Neural cell (in vitro differentiated cells): ENCODE results near the gene GMEB2. TPM values are rescaled to one million over a fixed set of nuclear protein-coding genes. Genes with fewer than 3 reads are reported as not detected.

Source experiments
- H2AFZ ChIP-seq: fragments of 200-600, 300-800 bp; sonication (generic), shearing (Covaris generic); 2 replicates; pipeline ENCODE4 v1.6.0; 2014; ENCODE audit warnings: low read depth, mild to moderate bottlenecking, antibody characterized with exemption, low read length, moderate library complexity
- H3F3A ChIP-seq: fragments of 200-600 bp; shearing (Covaris generic); 2 replicates; pipeline ENCODE4 v1.6.1; 2016; ENCODE audit warnings: mild to moderate bottlenecking, moderate library complexity, mixed read lengths, antibody characterized with exemption, low read length; ENCODE audit not compliant: insufficient read depth, poor library complexity, severe bottlenecking
- H3K27ac ChIP-seq: fragments of 200-600, 300-800 bp; sonication (generic), shearing (Covaris generic); 2 replicates; pipeline ENCODE4 v1.5.1; 2014; ENCODE audit warnings: mild to moderate bottlenecking, low read length, moderate library complexity
- H3K27me3 ChIP-seq: fragments of 300-800, 200-600 bp; sonication (generic), shearing (Covaris generic); 2 replicates; pipeline ENCODE4 v1.6.0; 2014; ENCODE audit warnings: mild to moderate bottlenecking, low read depth, low read length, moderate library complexity; ENCODE audit not compliant: insufficient read depth
- H3K36me3 ChIP-seq: fragments of 300-800, 200-600 bp; sonication (generic), shearing (Covaris generic); 2 replicates; pipeline ENCODE4 v1.5.1; 2014; ENCODE audit warnings: mild to moderate bottlenecking, antibody characterized with exemption, low read length, moderate library complexity; ENCODE audit not compliant: insufficient read depth
- H3K4me2 ChIP-seq: fragments of 300-800, 200-600 bp; sonication (generic), shearing (Covaris generic); 2 replicates; pipeline ENCODE4 v1.6.0; 2014; ENCODE audit warnings: mild to moderate bottlenecking, low read length
- H3K4me3 ChIP-seq: fragments of 300-800, 200-600 bp; sonication (generic), shearing (Covaris generic); 2 replicates; pipeline ENCODE4 v1.5.1; 2014; ENCODE audit warnings: mild to moderate bottlenecking, low read length, moderate library complexity
- H3K79me2 ChIP-seq: fragments of 200-600 bp; shearing (Covaris generic); replicated peaks from 2 replicates; pipeline ENCODE4 v1.6.0; 2014; ENCODE audit warnings: mild to moderate bottlenecking, low read length, moderate library complexity; ENCODE audit not compliant: insufficient read depth
- H3K9ac ChIP-seq: fragments of 300-800, 200-600 bp; sonication (generic), shearing (Covaris generic); 2 replicates; pipeline ENCODE4 v1.6.1; 2016; ENCODE audit warnings: mild to moderate bottlenecking, low read length, mixed read lengths
- H3K9me2 ChIP-seq: fragments of 200-600 bp; shearing (Covaris generic); 2 replicates; pipeline ENCODE4 v1.6.1; 2016; ENCODE audit warnings: mild to moderate bottlenecking, low read length, mixed read lengths; ENCODE audit not compliant: insufficient read depth
- H3K9me3 ChIP-seq: fragments of 200-600, 300-800 bp; sonication (generic), shearing (Covaris generic); 2 replicates; pipeline ENCODE4 v1.6.1; 2016; ENCODE audit warnings: mild to moderate bottlenecking, mixed run types, low read length, moderate library complexity, mixed read lengths
- H4K20me1 ChIP-seq: fragments of 200-600 bp; shearing (Covaris generic); 2 replicates; pipeline ENCODE4 v1.6.1; 2016; ENCODE audit warnings: mild to moderate bottlenecking, mixed run types; ENCODE audit not compliant: insufficient read depth
- EP300 ChIP-seq: fragments of 450-650 bp; conservative IDR thresholded peaks from 2 replicates; pipeline ENCODE4 v1.6.1; 2014; ENCODE audit warnings: antibody characterized with exemption, mild to moderate bottlenecking, moderate library complexity; ENCODE audit not compliant: poor library complexity, severe bottlenecking
- EZH2 ChIP-seq: fragments of 200-600, 300-800 bp; shearing (Covaris generic), sonication (generic); IDR thresholded peaks from 2 replicates; pipeline ENCODE4 v1.6.1; 2014; ENCODE audit warnings: antibody characterized with exemption, low read length, borderline replicate concordance, mild to moderate bottlenecking; ENCODE audit not compliant: insufficient read depth, poor library complexity, severe bottlenecking
- MXI1 ChIP-seq: fragments of 450-650 bp; conservative IDR thresholded peaks from 2 replicates; pipeline ENCODE4 v1.6.1; 2014; ENCODE audit warnings: antibody characterized with exemption, mild to moderate bottlenecking; ENCODE audit not compliant: poor library complexity, severe bottlenecking
- POLR2AphosphoS5 ChIP-seq: IDR thresholded peaks from 2 replicates; pipeline ENCODE4 v1.6.1; 2012
- RAD21 ChIP-seq: fragments of 450-650 bp; conservative IDR thresholded peaks from 2 replicates; pipeline ENCODE4 v1.6.1; 2014; ENCODE audit warnings: antibody characterized with exemption, mild to moderate bottlenecking, moderate library complexity
- SMC3 ChIP-seq: fragments of 450-650 bp; conservative IDR thresholded peaks from 2 replicates; pipeline ENCODE4 v1.6.1; 2014; ENCODE audit warnings: antibody characterized with exemption, mild to moderate bottlenecking, moderate library complexity; ENCODE audit not compliant: poor library complexity
- TAF1 ChIP-seq: IDR thresholded peaks from 2 replicates; pipeline ENCODE4 v1.6.1; 2012; ENCODE audit warnings: low read depth
- polyA plus RNA-seq: library from polyadenylated mRNA; depleted of rRNA; stranded (reverse); fragments of >200 nt; gene quantifications from 2 replicates; pipeline ENCODE4 v1.2.3, GENCODE V29; 2014
- TF ChIP-seq, protein P1 (sequence below): IDR thresholded peaks from 2 replicates; pipeline ENCODE4 v1.6.1; 2012; ENCODE audit warnings: borderline replicate concordance
- TF ChIP-seq, protein P2 (sequence below): fragments of 450-650 bp; IDR thresholded peaks from 2 replicates; pipeline ENCODE4 v1.5.1; 2014; ENCODE audit warnings: antibody characterized with exemption, mild to moderate bottlenecking, moderate library complexity; ENCODE audit not compliant: poor library complexity, severe bottlenecking

Gene GMEB2
- polyA plus RNA-seq, 1 donor from 2014 or later: 13.7 TPM

DNA sequence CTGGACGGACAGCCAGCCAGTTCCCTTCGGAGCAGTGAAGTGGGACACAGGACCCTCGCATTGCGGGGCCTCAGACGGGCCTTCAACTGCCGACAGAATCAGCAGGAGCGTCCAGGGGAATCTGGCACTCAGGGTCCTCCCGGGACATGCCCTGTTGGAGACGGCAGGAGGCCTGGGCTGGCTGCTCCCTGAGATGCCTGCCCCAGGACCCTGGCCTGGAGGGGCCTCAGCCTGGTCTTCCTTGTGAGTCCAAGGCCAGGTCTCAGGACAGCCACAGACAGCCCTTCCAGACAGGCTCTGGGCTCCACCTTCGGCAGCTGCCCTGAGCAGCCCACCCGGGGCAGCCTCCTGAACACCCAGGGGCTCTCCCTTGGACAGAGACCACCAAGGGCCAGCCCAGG, 38.3 kb downstream of the GMEB2 start:
- Histone ChIP-seq H3K4me3 (no peak overlapping the region), H3K9me2 (no peaks in the 10 kb centered on the region), H3K27me3 (no peaks in the 10 kb centered on the region), H3K27ac (no peak overlapping the region), H2AFZ (no peak overlapping the region), H3K4me2 (no peak overlapping the region), H3F3A (no peaks in the 10 kb centered on the region), H3K9ac (no peak overlapping the region), H3K79me2 (no peaks in the 10 kb centered on the region), H4K20me1 (no peaks in the 10 kb centered on the region), H3K9me3 (no peaks in the 10 kb centered on the region), H3K36me3 (no peaks in the 10 kb centered on the region)
- TF ChIP-seq SMC3: no peak
- TF ChIP-seq, protein P1, sequence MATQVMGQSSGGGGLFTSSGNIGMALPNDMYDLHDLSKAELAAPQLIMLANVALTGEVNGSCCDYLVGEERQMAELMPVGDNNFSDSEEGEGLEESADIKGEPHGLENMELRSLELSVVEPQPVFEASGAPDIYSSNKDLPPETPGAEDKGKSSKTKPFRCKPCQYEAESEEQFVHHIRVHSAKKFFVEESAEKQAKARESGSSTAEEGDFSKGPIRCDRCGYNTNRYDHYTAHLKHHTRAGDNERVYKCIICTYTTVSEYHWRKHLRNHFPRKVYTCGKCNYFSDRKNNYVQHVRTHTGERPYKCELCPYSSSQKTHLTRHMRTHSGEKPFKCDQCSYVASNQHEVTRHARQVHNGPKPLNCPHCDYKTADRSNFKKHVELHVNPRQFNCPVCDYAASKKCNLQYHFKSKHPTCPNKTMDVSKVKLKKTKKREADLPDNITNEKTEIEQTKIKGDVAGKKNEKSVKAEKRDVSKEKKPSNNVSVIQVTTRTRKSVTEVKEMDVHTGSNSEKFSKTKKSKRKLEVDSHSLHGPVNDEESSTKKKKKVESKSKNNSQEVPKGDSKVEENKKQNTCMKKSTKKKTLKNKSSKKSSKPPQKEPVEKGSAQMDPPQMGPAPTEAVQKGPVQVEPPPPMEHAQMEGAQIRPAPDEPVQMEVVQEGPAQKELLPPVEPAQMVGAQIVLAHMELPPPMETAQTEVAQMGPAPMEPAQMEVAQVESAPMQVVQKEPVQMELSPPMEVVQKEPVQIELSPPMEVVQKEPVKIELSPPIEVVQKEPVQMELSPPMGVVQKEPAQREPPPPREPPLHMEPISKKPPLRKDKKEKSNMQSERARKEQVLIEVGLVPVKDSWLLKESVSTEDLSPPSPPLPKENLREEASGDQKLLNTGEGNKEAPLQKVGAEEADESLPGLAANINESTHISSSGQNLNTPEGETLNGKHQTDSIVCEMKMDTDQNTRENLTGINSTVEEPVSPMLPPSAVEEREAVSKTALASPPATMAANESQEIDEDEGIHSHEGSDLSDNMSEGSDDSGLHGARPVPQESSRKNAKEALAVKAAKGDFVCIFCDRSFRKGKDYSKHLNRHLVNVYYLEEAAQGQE: no peak
- TF ChIP-seq RAD21: no peak
- TF ChIP-seq EZH2: no peak
- TF ChIP-seq TAF1: no peak
- TF ChIP-seq POLR2AphosphoS5: no peak
- TF ChIP-seq MXI1: no peak
- no peak for TF ChIP-seq EP300
- TF ChIP-seq, protein P2, sequence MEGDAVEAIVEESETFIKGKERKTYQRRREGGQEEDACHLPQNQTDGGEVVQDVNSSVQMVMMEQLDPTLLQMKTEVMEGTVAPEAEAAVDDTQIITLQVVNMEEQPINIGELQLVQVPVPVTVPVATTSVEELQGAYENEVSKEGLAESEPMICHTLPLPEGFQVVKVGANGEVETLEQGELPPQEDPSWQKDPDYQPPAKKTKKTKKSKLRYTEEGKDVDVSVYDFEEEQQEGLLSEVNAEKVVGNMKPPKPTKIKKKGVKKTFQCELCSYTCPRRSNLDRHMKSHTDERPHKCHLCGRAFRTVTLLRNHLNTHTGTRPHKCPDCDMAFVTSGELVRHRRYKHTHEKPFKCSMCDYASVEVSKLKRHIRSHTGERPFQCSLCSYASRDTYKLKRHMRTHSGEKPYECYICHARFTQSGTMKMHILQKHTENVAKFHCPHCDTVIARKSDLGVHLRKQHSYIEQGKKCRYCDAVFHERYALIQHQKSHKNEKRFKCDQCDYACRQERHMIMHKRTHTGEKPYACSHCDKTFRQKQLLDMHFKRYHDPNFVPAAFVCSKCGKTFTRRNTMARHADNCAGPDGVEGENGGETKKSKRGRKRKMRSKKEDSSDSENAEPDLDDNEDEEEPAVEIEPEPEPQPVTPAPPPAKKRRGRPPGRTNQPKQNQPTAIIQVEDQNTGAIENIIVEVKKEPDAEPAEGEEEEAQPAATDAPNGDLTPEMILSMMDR: no peak

DNA sequence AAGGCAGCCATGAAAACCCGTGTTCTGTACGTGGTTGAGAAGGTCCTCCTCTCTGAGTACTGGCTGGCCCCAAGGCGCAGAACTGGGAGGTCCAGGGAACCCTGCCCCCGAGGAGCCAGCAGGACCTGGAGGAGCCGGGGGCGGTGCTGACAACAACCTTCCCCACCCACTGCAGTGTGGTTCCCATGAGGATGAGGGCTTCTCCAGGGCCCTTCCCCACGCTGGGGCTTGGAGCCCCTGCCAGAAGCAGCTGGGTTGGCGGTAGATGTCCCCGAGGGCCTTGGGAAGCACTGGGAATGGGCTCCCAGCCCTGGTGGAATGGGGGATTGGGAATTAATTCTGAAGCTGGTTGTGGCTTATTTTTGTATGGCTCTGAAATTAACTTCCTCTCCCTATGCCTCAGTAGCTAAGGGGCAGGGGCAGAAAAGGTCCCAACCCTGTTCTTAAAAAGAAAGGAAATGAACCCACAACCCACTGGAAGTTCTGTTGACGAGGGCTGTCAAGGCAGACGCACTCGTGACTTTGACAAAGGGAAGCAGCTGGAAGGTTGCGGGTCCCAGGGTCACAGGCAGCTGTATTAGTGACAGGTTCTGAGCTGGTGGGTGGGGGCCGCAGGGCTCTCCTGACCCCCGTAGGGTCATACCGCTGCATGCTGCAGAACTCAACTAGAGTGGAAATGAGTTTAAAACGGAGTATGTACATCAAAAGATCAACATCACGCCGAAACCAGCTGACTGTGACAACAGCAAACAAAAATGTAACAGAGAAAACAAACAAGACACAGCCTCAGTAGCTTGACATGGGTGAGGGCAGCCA, 38.9 kb downstream of the GMEB2 start:
- no peaks in the 10 kb centered on the region for H3K27me3 ChIP-seq
- no peaks in the 10 kb centered on the region for H3F3A ChIP-seq
- H3K79me2 ChIP-seq: no peaks in the 10 kb centered on the region
- H4K20me1 ChIP-seq: no peaks in the 10 kb centered on the region
- no peak overlapping the region for H3K4me3 ChIP-seq
- H3K36me3 ChIP-seq: no peaks in the 10 kb centered on the region
- H3K4me2 ChIP-seq: no peak overlapping the region
- no peak overlapping the region for H2AFZ ChIP-seq
- no peaks in the 10 kb centered on the region for H3K9me2 ChIP-seq
- H3K9me3 ChIP-seq: no peaks in the 10 kb centered on the region
- TF ChIP-seq POLR2AphosphoS5: no peak
- TF ChIP-seq EP300: no peak
- TF ChIP-seq EZH2: no peak
- TF ChIP-seq, protein P2: no peak
- no peak for TF ChIP-seq TAF1
- no peak for TF ChIP-seq RAD21
- TF ChIP-seq, protein P1: no peak
- TF ChIP-seq MXI1: no peak
- no peak for TF ChIP-seq SMC3
- H3K9ac ChIP-seq: no peak overlapping the region
- H3K27ac ChIP-seq: no peak overlapping the region
